ENCODE data around the gene HSPA1A.

Gene HSPA1A

DNA sequence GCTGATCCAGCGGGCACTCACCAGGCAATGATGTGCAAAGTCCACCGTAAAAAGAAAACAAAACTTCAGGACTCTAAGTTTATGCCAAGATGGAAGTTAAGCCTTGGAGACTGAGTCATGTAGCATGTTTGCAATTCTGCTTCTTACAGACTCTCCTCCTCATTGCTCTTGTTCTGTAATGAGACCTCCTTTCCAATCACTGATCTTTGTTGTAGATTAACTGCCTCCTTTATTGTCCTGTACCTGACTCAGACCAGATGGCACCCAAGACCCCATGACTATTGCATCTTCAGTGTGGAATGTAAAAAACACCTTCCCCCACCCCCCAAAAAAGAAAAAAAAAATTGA lies 36.1 kb downstream of the HSPA1A start:
- TF ChIP-seq, protein P1, sequence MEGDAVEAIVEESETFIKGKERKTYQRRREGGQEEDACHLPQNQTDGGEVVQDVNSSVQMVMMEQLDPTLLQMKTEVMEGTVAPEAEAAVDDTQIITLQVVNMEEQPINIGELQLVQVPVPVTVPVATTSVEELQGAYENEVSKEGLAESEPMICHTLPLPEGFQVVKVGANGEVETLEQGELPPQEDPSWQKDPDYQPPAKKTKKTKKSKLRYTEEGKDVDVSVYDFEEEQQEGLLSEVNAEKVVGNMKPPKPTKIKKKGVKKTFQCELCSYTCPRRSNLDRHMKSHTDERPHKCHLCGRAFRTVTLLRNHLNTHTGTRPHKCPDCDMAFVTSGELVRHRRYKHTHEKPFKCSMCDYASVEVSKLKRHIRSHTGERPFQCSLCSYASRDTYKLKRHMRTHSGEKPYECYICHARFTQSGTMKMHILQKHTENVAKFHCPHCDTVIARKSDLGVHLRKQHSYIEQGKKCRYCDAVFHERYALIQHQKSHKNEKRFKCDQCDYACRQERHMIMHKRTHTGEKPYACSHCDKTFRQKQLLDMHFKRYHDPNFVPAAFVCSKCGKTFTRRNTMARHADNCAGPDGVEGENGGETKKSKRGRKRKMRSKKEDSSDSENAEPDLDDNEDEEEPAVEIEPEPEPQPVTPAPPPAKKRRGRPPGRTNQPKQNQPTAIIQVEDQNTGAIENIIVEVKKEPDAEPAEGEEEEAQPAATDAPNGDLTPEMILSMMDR (IDR thresholded peaks at IDR 0.05): no peak

DNA sequence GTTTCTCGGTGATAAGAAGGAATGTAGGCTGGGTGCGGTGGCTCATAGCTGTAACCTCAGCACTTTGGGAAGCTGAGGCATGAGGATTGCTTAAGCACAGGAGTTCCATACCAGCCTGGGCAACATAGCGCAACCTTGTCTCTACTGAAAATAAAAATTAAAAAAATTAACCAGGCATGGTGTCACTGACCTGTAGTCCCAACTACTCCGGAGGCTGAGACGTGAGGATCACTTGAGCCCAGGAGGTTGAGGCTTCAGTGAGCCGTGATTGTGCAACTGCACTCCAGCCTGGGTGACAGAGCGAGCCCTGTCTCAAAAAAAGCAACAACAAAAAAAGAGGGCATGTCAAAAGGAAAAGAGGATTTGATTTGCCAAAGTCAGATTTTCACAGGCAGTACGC lies 43.4 kb downstream of the HSPA1A start:
- TF ChIP-seq, protein P1 (IDR thresholded peaks at IDR 0.05): no peak

DNA sequence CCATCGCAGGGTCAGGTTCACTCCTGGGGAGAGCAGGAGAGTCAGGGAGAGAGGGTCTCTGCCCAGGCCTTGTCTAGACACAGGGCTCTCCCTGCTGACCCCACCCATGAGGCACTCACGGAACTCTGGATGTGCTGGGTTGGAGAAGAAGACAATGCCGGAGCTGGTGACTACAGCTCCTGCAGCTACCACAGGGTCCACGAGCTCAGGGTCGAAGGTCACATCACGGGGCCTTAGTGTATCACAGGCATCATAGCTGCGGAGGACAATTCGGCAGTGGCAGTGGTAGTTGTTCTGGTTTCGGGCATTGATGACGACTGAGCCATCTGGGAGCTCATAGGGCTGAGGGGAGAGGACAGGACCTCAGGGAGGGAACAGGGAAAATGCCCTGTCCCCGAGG lies 44.6 kb downstream of the HSPA1A start:
- TF ChIP-seq, protein P1 (IDR thresholded peaks at IDR 0.05): no peak

DNA sequence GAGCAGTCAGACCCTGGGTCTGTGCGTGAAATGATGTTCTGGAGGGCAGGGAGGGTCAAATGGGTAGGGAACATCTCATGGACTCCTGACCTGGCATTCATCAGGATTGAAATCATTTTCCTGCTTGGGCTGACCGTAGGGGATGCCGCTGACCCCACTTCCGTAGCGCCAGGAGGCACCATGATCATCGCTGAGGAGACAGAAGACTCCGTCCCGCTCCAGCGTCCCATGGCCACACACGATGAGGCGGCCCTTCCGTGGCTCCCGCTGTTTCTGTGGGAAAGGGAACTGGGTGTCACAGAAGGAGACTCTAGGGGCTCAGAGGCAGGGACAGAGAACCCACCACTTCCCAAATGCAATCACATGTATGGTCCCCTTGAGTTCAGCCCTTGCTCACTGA lies 45.0 kb downstream of the HSPA1A start:
- TF ChIP-seq, protein P1 (IDR thresholded peaks at IDR 0.05): no peak

DNA sequence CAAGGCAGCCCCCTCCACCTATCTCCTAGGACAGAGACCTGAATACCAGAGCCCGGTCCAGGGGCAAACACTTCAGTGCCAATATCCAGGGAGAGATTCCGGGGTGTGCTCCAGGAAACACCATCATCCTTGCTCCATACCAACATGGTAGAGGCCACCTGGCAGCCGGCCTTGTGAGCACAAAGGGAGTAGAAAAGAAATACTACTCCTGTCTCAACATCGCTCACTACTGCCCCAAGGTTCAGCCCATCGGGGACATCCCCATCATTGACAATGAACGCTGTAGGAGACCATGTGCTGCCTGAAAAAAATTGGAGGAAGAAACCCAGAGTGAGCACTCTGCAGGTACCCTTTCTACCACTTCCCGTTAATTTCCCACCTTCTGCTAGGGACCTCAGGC lies 45.8 kb downstream of the HSPA1A start:
- TF ChIP-seq, protein P1 (IDR thresholded peaks at IDR 0.05): no peak

DNA sequence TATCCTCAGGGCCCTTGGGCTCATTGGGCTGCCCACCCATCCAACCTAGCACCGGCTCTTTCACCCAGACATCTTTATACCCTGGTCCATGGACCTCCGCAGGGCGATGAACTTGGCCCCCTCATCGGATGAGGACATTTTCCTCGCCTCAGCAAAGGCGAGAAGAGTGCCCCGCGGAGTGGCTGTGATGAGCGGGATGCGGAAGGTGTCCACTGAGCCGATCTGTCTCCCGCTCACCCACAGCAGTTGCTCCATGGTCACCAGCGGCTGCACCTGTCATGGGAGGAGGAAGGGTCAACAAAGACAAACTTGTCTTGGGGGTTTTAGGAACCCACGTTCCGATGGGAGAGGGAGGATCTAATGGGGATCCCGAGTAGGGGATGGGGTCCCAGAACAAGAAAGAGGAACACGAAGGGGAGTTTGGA lies 46.6 kb downstream of the HSPA1A start:
- TF ChIP-seq, protein P1 (IDR thresholded peaks at IDR 0.05): no peak

DNA sequence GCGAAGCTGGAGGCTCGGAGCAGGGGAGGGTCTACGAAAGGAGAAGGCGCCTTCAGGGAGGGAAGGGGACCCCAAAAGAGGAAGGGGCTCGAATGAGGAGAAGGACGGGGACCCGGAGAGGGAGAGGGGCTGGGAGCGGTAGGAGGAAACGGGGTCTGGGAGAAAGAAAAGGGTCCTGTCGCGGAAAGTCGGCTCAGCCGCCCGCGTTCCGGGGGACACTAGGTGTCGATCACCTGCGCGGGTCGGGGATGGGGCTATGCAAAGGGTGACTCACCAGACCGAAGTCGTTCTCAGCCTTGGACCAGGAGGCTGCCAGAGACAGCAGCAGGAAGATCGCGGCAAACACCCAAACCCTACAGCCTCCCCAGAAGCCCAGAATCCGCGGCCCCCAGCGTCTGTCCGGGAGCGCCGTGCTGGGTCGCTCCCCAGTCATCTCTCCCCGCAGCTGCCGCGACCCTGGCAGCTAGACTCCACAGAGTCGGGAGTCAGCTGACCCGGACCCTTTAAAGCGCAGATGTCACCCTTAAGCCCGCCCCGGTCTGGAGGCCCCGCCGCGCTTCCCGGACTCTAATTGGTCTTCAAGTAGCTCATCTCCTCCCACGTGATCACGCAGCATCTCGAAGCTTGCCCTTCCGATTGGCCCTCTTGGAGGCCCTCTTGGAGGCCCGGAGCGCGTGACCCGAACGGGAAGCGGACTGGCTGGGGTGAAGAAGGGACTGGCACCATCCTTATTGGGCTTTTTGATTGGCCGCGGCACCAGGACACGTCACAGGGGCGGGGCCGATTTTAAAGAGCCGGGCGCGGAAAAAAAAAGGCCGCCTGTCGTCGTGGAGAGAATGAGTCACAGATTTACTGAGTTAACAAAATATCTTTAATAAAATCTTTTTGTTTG lies 47.2 kb downstream of the HSPA1A start, which contains the start of gene NEU1:
Gene NEU1 (minus strand): TSS at position 478 of the 892 bp plus-strand sequence. CDS start 45 bp downstream, at position 433.
- TF ChIP-seq, protein P1 (IDR thresholded peaks at IDR 0.05): no peak
